Omental fat pad (tissue), 4 donors: ENCODE results near the gene GFI1. TPM values are rescaled to one million over a fixed set of nuclear protein-coding genes. Genes with fewer than 3 reads are reported as not detected.

Experiments used
- ATAC-seq: fragments of 150-250 bp; one replicate; pipeline ENCODE4 v1.9.1; 2016; ENCODE audit warnings: mild to moderate bottlenecking, moderate library complexity; ENCODE audit not compliant: low FRiP score
- DNase-seq: peaks from one replicate; pipeline ENCODE4 v3.0.0-alpha.2; 2019; ENCODE audit warnings: low spot score
- CTCF ChIP-seq, 3 donors: fragments of 450-650 bp; IDR thresholded peaks; one replicate each; pipeline ENCODE4 v1.5.1; 2016 to 2017; ENCODE audit warnings: antibody characterized with exemption in 3 of 3, mild to moderate bottlenecking in 3 of 3, moderate library complexity in 2 of 3
- total RNA-seq, 4 donors: library from RNA; depleted of rRNA; stranded (reverse); fragments of >200 nt; gene quantifications; one replicate each; pipeline ENCODE4 v1.1.0, GENCODE V29; 2016

Gene GFI1
- total RNA-seq, 4 donors from 2014 or later, result 0.93 to 2.9 (median 1.4) TPM

- DNase-seq, result no peak
- TF ChIP-seq CTCF (IDR thresholded peaks at IDR 0.05), result no peak
- ATAC-seq, result no peak
Measured at GRCh38 chr1:92511541-92511940, 24.8 kb upstream of the GFI1 start.

- ATAC-seq (no peak), DNase-seq (no peak)
- no peak for TF ChIP-seq CTCF (IDR thresholded peaks at IDR 0.05)
Measured at GRCh38 chr1:92509619-92510018, 22.9 kb upstream of the GFI1 start.

GRCh38 chr1:92505015-92505692 is 18.4 kb upstream of the GFI1 start:
- TF ChIP-seq CTCF (IDR thresholded peaks at IDR 0.05), result no peak
- DNase-seq (no peak), ATAC-seq (no peak)

- no peak for TF ChIP-seq CTCF (IDR thresholded peaks at IDR 0.05)
- no peak for ATAC-seq
- no peak for DNase-seq
Measured at GRCh38 chr1:92504291-92505014, 17.7 kb upstream of the GFI1 start.

GRCh38 chr1:92503926-92504285 is 17.2 kb upstream of the GFI1 start:
- no peak for TF ChIP-seq CTCF (IDR thresholded peaks at IDR 0.05)
- ATAC-seq (no peak), DNase-seq (no peak)

GRCh38 chr1:92503043-92503925 is 16.6 kb upstream of the GFI1 start:
- TF ChIP-seq CTCF (IDR thresholded peaks at IDR 0.05), result no peak
- ATAC-seq, result no peak
- no peak for DNase-seq
